Left ventricle myocardium inferior (tissue), 1 donor: ENCODE measurements around the gene P2RX2. TPM values are rescaled to one million over a fixed set of nuclear protein-coding genes. Genes with fewer than 3 reads are reported as not detected.

Source experiments
- DNase-seq: peaks from one replicate; pipeline ENCODE4 v3.0.0-alpha.2; 2020
- H3K27ac ChIP-seq: fragments of 200-600 bp; replicated peaks from 2 replicates; pipeline ENCODE4 v1.8.0; 2021
- H3K27me3 ChIP-seq: fragments of 200-600 bp; 2 replicates; pipeline ENCODE4 v1.8.0; 2021; ENCODE audit warnings: low read depth
- H3K36me3 ChIP-seq: fragments of 200-600 bp; 2 replicates; pipeline ENCODE4 v1.8.0; 2021
- H3K4me1 ChIP-seq: fragments of 200-600 bp; 2 replicates; pipeline ENCODE4 v1.8.0; 2021
- H3K4me3 ChIP-seq: fragments of 200-600 bp; 2 replicates; pipeline ENCODE4 v1.8.0; 2021; ENCODE audit warnings: mild to moderate bottlenecking, moderate library complexity
- H3K9me3 ChIP-seq: fragments of 200-600 bp; replicated peaks from 2 replicates; pipeline ENCODE4 v1.8.0; 2021
- intact Hi-C: fragments of 100-400 bp; cut with micrococcal nuclease; formaldehyde crosslinking; loops from one replicate; pipeline ENCODE4 v1.11.0; 2022
- total RNA-seq: library from RNA; stranded (reverse); fragmentation: NEBNext Ultra II Directional; extraction: Animal tissue kit (Norgen Biotek cat#: 25700); gene quantifications from one replicate; pipeline ENCODE4 v1.2.1, GENCODE V29; 2021
- TF ChIP-seq, protein P1 (sequence below): fragments of 200-600 bp; IDR thresholded peaks from 2 replicates; pipeline ENCODE4 v1.8.0; 2021; ENCODE audit warnings: antibody characterized with exemption, mild to moderate bottlenecking, borderline replicate concordance
- donor health status: DM: no; HTN: yes; CAD: no; lungs with severe emphysema.

The P2RX2 gene
- total RNA-seq, 1 donor from 2014 or later, result not detected

DNA sequence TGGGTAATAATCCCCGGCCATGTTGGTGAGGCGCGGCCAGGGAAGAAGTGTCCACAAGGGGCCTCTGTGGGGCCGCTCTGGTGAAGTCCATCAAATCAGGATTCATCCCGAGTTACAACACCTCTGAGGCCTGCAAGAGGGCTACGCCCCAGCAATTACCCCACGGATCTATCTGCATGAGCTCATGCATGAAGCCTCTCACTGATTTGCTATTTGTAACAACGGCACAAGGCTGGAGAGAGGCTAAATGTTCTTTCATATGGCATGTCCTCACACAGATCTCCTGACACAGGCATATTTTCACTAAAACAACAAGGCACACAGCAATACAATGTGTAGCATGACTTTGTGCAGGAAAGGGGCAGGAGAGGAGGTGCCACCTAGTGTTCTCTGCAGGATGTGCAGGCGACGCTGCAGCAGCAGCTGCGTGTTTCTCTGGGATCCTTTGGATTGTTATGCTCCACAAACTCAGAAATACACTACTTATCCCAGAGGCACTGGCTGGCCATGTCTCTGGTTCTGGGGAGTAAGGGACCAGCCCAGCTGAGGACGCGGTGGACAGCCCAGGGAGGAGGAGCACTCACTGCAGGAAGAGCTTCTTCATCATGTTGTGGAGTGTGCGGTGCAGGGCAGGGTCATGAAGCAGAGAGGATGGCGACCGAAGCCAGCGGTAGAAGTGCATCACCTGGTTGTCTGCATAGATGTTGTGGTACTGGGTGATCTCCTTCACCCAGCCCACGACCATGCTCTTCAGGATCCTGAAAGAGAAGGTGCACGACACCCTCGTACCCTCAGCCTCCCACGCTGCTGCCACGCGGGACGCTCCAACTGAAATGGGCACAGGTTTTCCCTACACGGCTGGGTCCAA lies 20.2 kb downstream of the P2RX2 start:
- intact Hi-C loops, result no loop called here
- no peak overlapping the region for H3K27ac ChIP-seq
- no peaks in the 10 kb centered on the region for H3K9me3 ChIP-seq
- no peaks in the 10 kb centered on the region for H3K27me3 ChIP-seq
- H3K4me1 ChIP-seq, result no peaks in the 10 kb centered on the region
- H3K36me3 ChIP-seq, result peaks cover 79% of the 10 kb centered on the region
- DNase-seq, result no peak
- TF ChIP-seq, protein P1, sequence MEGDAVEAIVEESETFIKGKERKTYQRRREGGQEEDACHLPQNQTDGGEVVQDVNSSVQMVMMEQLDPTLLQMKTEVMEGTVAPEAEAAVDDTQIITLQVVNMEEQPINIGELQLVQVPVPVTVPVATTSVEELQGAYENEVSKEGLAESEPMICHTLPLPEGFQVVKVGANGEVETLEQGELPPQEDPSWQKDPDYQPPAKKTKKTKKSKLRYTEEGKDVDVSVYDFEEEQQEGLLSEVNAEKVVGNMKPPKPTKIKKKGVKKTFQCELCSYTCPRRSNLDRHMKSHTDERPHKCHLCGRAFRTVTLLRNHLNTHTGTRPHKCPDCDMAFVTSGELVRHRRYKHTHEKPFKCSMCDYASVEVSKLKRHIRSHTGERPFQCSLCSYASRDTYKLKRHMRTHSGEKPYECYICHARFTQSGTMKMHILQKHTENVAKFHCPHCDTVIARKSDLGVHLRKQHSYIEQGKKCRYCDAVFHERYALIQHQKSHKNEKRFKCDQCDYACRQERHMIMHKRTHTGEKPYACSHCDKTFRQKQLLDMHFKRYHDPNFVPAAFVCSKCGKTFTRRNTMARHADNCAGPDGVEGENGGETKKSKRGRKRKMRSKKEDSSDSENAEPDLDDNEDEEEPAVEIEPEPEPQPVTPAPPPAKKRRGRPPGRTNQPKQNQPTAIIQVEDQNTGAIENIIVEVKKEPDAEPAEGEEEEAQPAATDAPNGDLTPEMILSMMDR, result peak; percentile 73
- H3K4me3 ChIP-seq, result no peak overlapping the region

DNA sequence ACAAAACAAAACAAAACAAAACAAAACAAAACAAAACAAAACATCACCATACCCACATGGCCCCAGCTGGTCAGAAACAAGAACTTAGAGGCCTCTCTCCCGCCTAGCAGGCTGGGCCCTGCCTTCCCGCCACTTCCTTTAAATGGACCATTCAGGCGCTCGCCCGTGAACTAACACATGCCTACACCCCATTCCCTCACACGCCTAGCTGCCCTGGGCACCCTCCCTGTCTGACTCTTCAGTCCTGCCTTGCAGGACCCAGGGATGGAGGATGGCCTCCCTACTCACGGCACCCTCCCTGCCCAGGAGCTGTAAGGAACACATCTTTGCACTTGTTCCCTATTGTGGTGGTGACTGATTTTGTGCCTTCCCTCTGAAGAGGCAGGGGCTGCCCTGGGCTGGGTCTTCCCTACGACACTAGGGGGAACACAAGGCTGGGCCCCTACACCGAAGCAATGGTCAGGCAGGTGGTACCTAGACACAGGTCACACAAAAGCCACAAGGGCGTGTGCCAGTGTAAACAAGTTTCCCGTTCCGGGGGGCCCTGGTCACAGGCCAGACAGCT lies 21.5 kb downstream of the P2RX2 start:
- no peak overlapping the region for H3K27ac ChIP-seq
- peaks cover 70% of the 10 kb centered on the region for H3K36me3 ChIP-seq
- no peaks in the 10 kb centered on the region for H3K4me1 ChIP-seq
- intact Hi-C loops, result no loop called here
- TF ChIP-seq, protein P1, result no peak
- H3K27me3 ChIP-seq, result no peaks in the 10 kb centered on the region
- H3K4me3 ChIP-seq, result no peak overlapping the region
- H3K9me3 ChIP-seq, result no peaks in the 10 kb centered on the region
- no peak for DNase-seq

DNA sequence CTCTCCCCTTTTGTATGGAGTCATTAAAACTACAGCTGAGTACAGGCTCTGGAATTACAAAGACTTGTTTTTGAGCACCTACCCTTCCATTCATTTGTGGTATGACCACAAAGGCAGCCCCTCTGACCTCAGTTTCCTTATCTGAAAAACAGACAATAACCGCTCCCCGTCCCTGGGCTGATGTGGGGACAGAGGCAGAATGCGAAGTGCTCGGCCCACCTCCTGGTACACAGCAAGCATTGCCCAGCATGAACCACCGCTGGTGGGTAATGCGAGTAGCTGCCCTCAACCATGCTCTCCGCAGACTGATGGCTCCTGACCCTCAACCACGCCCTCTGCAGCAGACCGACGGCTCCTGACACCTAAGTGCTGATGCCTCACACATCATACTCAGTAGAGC lies 22.4 kb downstream of the P2RX2 start:
- H3K36me3 ChIP-seq, result peaks cover 66% of the 10 kb centered on the region
- H3K9me3 ChIP-seq, result no peaks in the 10 kb centered on the region
- TF ChIP-seq, protein P1, result no peak
- no peaks in the 10 kb centered on the region for H3K4me1 ChIP-seq
- DNase-seq, result no peak
- no peaks in the 10 kb centered on the region for H3K27me3 ChIP-seq
- intact Hi-C loops, result no loop called here
- no peak overlapping the region for H3K4me3 ChIP-seq
- no peak overlapping the region for H3K27ac ChIP-seq

DNA sequence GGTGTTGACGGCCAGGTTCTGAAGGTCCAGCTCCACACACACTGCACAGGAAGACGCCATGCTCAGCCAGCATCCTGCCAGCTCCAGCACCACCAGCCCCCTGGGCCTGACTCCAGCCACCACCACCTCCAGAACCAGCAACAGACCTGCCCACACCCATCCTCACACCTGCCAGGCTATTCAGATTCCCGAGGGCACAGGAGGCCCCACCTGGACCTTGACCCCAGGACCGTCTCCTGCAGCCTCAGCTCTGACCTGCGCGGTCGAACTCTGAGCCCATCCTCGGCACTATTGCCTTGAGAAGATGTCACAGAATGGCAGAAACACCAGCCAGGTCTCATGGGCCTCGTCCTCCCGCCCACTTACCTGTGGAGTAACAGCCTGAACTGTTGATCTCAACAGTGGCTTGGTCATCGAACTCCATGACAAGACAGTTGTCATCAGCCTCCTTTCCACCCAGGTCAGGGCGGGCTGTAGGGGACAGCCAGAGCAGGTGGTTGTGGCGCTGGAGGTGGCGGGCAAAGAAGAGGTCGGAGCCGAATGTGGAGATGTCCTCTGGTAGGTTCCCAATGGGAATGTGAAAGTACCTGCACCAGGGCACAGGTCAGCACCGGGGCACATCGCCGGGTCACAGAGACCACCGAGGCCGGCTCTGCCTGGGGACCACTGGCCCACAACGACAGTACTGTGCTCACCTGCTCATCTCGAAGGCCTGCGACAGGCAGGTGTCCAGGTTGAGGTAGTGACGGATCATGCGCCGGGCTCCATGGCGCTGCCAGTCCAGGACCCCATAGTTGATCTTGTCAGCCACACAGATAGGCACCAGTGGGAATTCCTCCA lies 23.5 kb downstream of the P2RX2 start:
- Histone ChIP-seq H3K4me1 (no peaks in the 10 kb centered on the region), H3K9me3 (no peaks in the 10 kb centered on the region), H3K27ac (no peak overlapping the region), H3K27me3 (no peaks in the 10 kb centered on the region), H3K36me3 (peaks cover 70% of the 10 kb centered on the region), H3K4me3 (no peak overlapping the region)
- no peak for DNase-seq
- intact Hi-C loops, result no loop called here
- TF ChIP-seq, protein P1, result no peak
